ENCODE measurements around the gene NMNAT2.

Gene NMNAT2

GRCh38 chr1:183318433-183318832, 99.7 kb downstream of the NMNAT2 start:
- H3K36me3 ChIP-seq (ENCODE audit: insufficient read depth, insufficient read length, low read length): no peaks in the 10 kb centered on the region
- peak; percentile 80 for DNase-seq (ENCODE audit: low read depth, low spot score)
- peaks cover 10% of the 10 kb centered on the region for H3K4me1 ChIP-seq (ENCODE audit: insufficient read depth, insufficient read length)
- TF ChIP-seq SUZ12 (IDR thresholded peaks at IDR 0.05; ENCODE audit: extremely low read depth, insufficient read depth, insufficient read length) (no peak), YY1 (IDR thresholded peaks at IDR 0.05; ENCODE audit: insufficient read depth, insufficient read length) (no peak), ZNF274 (IDR thresholded peaks at IDR 0.05; ENCODE audit: low read depth, low read length) (no peak)
- no peak overlapping the region for H3K4me3 ChIP-seq (ENCODE audit: insufficient read length, low read depth)
- no peaks in the 10 kb centered on the region for H3K27me3 ChIP-seq (ENCODE audit: insufficient read depth, insufficient read length)
- H3K9ac ChIP-seq (ENCODE audit: insufficient read length, low read depth): peak overlapping the region; percentile 66
- no peaks in the 10 kb centered on the region for H3K9me3 ChIP-seq (ENCODE audit: insufficient read depth, low read length)

- no peak for DNase-seq (ENCODE audit: low read depth, low spot score)
Measured at GRCh38 chr1:183315991-183316758, 102.0 kb downstream of the NMNAT2 start.

GRCh38 chr1:183313063-183313462, 105.1 kb downstream of the NMNAT2 start:
- DNase-seq (ENCODE audit: low read depth, low spot score): no peak
- Histone ChIP-seq H3K36me3 (ENCODE audit: insufficient read depth, insufficient read length, low read length) (no peaks in the 10 kb centered on the region), H3K9me3 (ENCODE audit: insufficient read depth, low read length) (peaks cover 8% of the 10 kb centered on the region; the same call in 1 of the 2 replicates), H3K4me1 (ENCODE audit: insufficient read depth, insufficient read length) (peaks cover 3% of the 10 kb centered on the region), H3K9ac (ENCODE audit: insufficient read length, low read depth) (no peak overlapping the region), H3K27me3 (ENCODE audit: insufficient read depth, insufficient read length) (no peaks in the 10 kb centered on the region), H3K4me3 (ENCODE audit: insufficient read length, low read depth) (no peak overlapping the region)
- TF ChIP-seq SUZ12 (IDR thresholded peaks at IDR 0.05; ENCODE audit: extremely low read depth, insufficient read depth, insufficient read length): no peak
- no peak for TF ChIP-seq YY1 (IDR thresholded peaks at IDR 0.05; ENCODE audit: insufficient read depth, insufficient read length)
- TF ChIP-seq ZNF274 (IDR thresholded peaks at IDR 0.05; ENCODE audit: low read depth, low read length): no peak

More at GRCh38 chr1:183315991-183316758, 102.0 kb downstream of the NMNAT2 start:
- Histone ChIP-seq H3K9me3 (ENCODE audit: insufficient read depth, low read length) (peaks cover 8% of the 10 kb centered on the region; the same call in 1 of the 2 replicates), H3K4me1 (ENCODE audit: insufficient read depth, insufficient read length) (peaks cover 3% of the 10 kb centered on the region), H3K27me3 (ENCODE audit: insufficient read depth, insufficient read length) (no peaks in the 10 kb centered on the region), H3K4me3 (ENCODE audit: insufficient read length, low read depth) (no peak overlapping the region), H3K9ac (ENCODE audit: insufficient read length, low read depth) (peak overlapping the region; percentile 2), H3K36me3 (ENCODE audit: insufficient read depth, insufficient read length, low read length) (no peaks in the 10 kb centered on the region)
- no peak for TF ChIP-seq YY1 (IDR thresholded peaks at IDR 0.05; ENCODE audit: insufficient read depth, insufficient read length)
- TF ChIP-seq ZNF274 (IDR thresholded peaks at IDR 0.05; ENCODE audit: low read depth, low read length): no peak
- no peak for TF ChIP-seq SUZ12 (IDR thresholded peaks at IDR 0.05; ENCODE audit: extremely low read depth, insufficient read depth, insufficient read length)

GRCh38 chr1:183310753-183311479, 107.3 kb downstream of the NMNAT2 start:
- H3K4me3 ChIP-seq (ENCODE audit: insufficient read length, low read depth): no peak overlapping the region
- no peak for DNase-seq (ENCODE audit: low read depth, low spot score)
- TF ChIP-seq SUZ12 (IDR thresholded peaks at IDR 0.05; ENCODE audit: extremely low read depth, insufficient read depth, insufficient read length) (no peak), ZNF274 (IDR thresholded peaks at IDR 0.05; ENCODE audit: low read depth, low read length) (no peak), YY1 (IDR thresholded peaks at IDR 0.05; ENCODE audit: insufficient read depth, insufficient read length) (no peak)
- peaks cover 8% of the 10 kb centered on the region; the same call in 1 of the 2 replicates for H3K9me3 ChIP-seq (ENCODE audit: insufficient read depth, low read length)
- no peaks in the 10 kb centered on the region for H3K36me3 ChIP-seq (ENCODE audit: insufficient read depth, insufficient read length, low read length)
- no peaks in the 10 kb centered on the region for H3K27me3 ChIP-seq (ENCODE audit: insufficient read depth, insufficient read length)
- no peak overlapping the region for H3K9ac ChIP-seq (ENCODE audit: insufficient read length, low read depth)
- peaks cover 2% of the 10 kb centered on the region for H3K4me1 ChIP-seq (ENCODE audit: insufficient read depth, insufficient read length)

GRCh38 chr1:183308719-183309118, 109.5 kb downstream of the NMNAT2 start:
- H3K9ac ChIP-seq (ENCODE audit: insufficient read length, low read depth): no peak overlapping the region
- no peak for DNase-seq (ENCODE audit: low read depth, low spot score)
- peaks cover 13% of the 10 kb centered on the region for H3K4me1 ChIP-seq (ENCODE audit: insufficient read depth, insufficient read length)
- TF ChIP-seq YY1 (IDR thresholded peaks at IDR 0.05; ENCODE audit: insufficient read depth, insufficient read length): no peak
- no peak for TF ChIP-seq SUZ12 (IDR thresholded peaks at IDR 0.05; ENCODE audit: extremely low read depth, insufficient read depth, insufficient read length)
- no peak for TF ChIP-seq ZNF274 (IDR thresholded peaks at IDR 0.05; ENCODE audit: low read depth, low read length)
- peaks cover 8% of the 10 kb centered on the region; the same call in 1 of the 2 replicates for H3K9me3 ChIP-seq (ENCODE audit: insufficient read depth, low read length)
- H3K36me3 ChIP-seq (ENCODE audit: insufficient read depth, insufficient read length, low read length): no peaks in the 10 kb centered on the region
- no peak overlapping the region for H3K4me3 ChIP-seq (ENCODE audit: insufficient read length, low read depth)
- H3K27me3 ChIP-seq (ENCODE audit: insufficient read depth, insufficient read length): no peaks in the 10 kb centered on the region

- Histone ChIP-seq H3K27me3 (ENCODE audit: insufficient read depth, insufficient read length) (no peaks in the 10 kb centered on the region), H3K4me1 (ENCODE audit: insufficient read depth, insufficient read length) (peaks cover 16% of the 10 kb centered on the region), H3K9me3 (ENCODE audit: insufficient read depth, low read length) (peaks cover 3% of the 10 kb centered on the region; the same call in 1 of the 2 replicates), H3K36me3 (ENCODE audit: insufficient read depth, insufficient read length, low read length) (no peaks in the 10 kb centered on the region), H3K4me3 (ENCODE audit: insufficient read length, low read depth) (no peak overlapping the region), H3K9ac (ENCODE audit: insufficient read length, low read depth) (no peak overlapping the region)
- TF ChIP-seq ZNF274 (IDR thresholded peaks at IDR 0.05; ENCODE audit: low read depth, low read length) (no peak), SUZ12 (IDR thresholded peaks at IDR 0.05; ENCODE audit: extremely low read depth, insufficient read depth, insufficient read length) (no peak), YY1 (IDR thresholded peaks at IDR 0.05; ENCODE audit: insufficient read depth, insufficient read length) (no peak)
- no peak for DNase-seq (ENCODE audit: low read depth, low spot score)
Measured at GRCh38 chr1:183306317-183307042, 111.7 kb downstream of the NMNAT2 start.

All from NT2/D1 (cell line).